GM21381 (cell line): ENCODE measurements around the gene ESAM.

Experiments
- ATAC-seq: cut with Tn5 transposase; IDR thresholded peaks from one replicate; pipeline ENCODE4 v1.9.1; 2021; ENCODE audit warnings: mild to moderate bottlenecking, moderate library complexity; ENCODE audit not compliant: unreplicated experiment

The ESAM gene

DNA sequence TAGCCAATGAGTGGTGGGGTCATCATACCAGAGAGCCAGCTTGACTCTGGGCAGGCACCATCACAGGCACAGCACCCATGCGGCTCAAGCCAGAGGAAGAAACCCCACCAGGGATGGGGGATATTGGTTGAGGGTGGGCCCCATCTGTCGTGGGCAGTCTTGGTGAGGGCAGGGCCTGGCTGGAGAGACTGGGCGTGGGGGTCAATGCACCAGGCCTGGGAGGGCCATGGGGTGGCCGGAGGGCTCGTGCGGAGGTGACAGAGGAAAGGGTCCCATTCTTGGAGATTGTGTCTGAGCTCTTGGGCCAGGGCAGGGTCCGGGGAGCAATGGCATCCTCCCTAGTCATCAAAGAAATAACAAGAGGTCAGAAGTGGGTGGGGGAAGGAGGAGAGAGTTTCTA is 8.5 kb downstream of the ESAM start:
- no peak for ATAC-seq

DNA sequence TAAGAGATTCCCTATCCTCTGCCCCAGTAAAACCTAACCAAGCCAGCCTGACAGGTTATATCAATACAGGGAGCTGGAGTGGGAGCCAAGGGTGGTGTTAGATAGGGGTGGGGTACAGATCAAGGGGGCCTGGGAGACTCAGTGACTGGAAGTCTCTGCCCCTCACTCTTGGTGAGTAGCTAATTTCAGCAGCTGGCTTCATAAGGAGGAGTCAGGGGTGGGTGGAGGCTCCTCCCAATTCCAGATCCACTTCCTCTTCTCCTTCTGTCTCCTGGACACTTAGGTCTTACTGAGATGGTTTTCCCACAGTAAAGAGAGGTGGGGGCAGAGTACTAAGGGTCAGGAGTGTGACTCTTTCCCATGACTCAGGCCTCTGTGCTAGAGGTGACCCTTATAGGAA is 8.9 kb downstream of the ESAM start:
- ATAC-seq, result no peak

DNA sequence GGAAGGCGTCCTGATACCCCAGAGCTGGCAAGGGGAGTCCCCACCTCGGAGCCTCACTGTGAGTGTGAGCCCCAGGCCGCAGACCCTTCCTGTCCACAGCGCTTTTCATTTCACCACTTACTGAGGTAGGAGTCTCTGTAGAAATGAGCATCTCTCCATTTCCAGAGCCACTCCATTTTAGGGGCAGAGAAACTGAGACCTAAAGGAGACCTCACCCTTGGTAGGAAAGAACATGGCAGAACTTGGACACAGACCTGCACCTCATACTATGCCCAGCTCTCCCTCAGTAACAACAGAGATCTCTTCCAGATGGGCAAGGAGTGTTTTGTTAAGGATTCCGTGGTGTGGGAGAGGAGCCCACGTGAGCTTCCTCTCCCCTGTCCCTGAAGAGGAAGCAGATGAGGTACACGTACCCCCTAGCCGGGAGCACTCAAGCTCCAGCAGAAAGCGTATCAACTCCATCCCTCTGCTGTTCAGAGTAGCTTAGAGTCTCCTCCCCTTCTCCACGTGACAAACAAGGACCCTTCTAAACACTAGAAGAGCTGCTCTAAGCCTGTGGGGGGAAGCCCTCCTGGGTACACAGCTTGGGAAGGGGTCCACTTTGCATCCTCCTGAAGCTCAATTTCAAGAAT is 9.5 kb downstream of the ESAM start:
- no peak for ATAC-seq

DNA sequence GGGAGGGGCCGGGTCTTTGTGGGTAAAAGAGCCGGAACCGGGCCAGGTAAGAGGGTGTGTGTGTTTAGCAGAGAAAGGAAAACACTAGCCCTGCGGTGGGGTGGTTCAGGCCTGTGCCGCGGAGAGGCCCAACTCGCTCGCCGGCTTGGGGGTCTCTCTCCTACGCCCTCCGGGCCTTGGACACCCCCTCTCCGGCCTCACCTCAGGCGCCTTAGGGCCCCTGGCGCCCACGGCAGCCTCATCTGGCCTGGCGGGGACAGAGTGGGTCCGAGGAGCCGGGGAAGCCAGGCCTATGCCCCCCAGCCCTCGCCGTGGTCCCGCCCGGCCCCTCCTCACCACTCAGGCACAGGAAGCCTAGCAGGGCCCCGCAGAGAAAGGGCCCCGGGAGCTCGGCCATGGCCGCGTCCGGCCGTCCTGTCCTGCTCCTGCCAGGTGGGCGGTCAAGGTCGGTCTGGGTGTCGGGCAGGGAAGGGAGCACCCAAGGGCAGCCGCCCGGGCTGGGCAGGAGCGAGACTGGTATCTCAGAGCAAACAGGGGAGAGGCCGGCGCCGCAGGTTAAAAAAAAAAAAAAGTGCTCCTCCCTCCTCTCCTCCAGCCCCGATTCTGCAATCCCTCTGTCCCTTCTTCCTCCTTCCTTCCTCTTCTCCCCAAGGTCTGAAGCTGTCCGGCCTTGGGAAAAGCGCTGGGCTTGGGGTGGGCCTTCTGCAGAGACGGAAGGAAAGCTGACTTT is 10.2 kb downstream of the ESAM start, which contains the start of gene VSIG2:
VSIG2 (minus strand) TSS at position 515 of the 730 bp plus-strand sequence; CDS start at position 397, 118 bp downstream.
- no peak for ATAC-seq

DNA sequence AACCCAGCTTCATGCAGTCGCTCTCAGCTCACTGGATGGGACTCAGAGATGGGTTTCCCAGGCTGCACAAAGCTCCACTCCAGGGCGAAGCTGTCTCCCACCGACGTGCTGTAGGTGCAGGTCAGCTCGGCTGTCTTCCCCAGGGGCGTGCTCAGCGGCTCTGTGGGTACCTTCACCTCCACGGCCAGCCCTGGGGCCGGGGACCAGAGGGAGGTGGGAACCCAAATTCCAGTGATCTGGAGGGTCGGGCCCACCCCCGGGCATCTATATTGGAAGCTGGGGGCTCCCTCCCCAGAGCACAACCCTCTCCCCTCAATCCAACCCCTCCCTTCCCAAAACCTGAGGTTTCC is 10.7 kb downstream of the ESAM start:
- ATAC-seq, result no peak

DNA sequence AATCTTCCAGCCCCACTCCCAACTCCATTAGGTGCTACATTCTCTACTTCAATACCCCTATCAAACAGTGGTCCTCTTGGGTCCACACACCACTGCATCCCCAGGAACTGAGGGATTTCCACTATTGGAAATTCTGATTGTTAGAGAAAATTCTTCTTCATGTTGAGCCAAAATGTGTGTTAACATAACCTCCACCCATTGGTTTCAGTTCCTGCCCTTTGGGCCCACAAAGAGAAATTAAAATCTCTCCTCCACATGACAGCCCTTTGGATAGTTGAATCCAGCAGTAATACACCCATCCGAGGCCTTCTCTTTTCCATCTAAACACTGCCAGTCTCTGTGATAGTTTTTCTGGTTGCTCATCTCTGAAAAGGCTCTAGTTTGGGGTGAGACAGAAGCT is 12.2 kb downstream of the ESAM start:
- ATAC-seq, result no peak

DNA sequence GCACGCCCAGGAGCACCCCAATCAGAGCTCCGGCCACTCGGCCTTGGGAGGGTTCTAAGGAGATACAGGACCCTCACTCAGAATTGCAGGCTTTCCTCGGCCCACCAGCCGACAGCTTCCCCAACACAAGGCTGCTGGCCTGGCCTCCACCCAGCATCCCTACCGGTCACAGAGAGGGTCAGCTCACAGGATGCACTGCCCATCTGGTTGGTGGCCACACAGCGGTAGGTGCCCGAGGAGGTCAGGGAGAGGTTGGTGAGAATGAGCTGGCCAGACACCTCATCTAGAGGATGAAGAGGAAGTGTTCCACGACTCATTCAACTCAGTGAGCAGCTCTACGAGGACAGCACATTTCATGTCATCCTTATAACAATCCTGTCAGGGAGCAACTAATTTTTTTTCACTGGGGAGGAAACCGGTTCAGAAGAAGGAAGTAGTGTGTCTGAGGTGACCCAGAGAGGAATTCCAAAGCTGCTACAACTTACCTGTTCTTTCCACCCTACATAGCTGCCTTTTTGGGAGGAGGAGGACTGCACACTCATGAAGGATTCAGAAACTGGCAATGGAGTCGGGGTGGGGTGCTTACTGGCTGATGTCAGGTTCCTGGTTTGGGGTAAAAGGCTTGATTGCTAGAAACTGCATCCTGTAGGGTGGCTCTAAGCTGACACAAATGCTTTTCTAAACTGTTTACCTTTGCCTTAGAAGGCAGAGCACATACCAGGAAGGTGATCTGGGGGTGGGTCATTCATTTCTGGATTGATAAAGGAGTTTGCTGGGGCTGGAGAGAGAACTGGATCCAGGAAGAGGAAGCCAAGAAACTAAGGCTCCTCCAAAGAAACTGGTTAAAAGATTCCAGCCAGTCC is 13.4 kb downstream of the ESAM start:
- ATAC-seq, result no peak

DNA sequence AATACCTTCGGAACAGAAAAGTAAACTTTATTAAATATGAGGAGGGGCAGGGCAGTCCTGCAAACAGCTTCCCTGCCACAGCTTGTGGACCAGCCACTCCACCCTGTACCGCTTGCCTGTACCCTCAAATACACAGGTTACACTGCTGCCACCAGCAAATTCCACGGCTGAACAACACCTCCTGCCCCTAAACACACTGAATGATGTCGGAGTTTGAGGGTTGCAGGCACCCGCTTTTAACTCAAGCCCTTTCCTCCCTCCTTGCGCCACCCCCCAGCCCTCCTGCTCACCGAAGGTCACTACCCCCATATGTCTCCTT is 14.0 kb downstream of the ESAM start:
- no peak for ATAC-seq

DNA sequence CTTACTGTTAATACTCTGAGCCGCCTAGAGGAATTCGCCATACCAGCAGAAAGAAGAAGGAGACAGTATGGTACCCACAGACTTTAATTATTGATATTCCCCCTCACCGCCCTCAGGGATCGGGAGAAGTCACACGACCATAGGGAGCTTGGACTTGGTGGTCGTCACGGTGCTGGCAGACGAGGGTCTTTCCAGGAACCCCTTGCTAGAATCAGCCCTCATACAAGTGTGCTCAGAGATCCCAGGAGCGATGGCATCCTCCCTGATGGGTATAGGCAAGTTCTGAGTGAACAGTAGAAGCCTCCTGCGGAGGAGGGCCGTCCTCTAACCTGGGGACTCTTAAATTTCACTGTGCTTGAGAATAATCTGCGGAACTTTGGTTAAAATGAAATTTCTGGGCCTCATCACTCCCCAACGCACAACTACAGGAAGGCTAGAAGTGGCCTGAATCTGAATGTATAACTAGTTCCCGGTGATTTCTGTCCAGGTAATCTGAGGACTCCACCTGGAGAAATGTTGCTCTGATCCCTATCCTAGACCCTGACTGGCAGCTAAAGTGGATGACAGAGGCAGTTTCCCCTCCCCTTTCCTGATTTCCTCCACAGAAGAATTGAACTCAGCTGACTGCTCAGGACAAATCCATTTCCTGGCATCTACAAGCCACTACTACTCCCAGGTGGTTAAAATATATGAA is 14.5 kb downstream of the ESAM start:
- no peak for ATAC-seq

DNA sequence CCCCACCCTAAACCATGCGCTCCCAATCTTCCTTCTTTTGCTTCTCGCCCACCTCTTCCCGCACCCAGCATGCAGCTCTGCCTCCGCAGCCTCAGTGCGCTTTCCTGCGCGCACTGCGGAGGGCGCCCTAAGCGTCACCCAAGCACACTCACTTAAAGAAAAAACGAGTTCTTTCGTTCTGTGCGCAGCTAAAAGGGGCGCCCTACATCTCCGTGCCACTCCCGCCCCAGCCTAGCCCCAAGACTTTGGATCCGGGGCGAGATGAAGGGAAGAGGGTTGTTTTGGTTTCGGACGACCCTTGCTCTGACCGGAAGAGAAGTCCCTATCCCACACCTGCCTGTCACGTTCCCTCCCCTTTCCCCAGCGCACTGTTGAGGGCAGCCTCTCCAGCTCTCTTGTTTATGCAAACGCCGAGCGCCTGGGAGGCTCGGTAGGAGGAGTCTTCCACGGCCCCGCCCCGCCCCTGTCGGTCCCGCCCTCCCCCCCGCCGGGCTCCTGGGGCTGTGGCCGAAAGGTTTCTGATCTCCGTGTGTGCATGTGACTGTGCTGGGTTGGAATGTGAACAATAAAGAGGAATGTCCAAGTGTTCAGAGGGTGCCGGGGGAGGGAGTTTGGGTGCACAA is 15.4 kb downstream of the ESAM start:
- ATAC-seq, result peak; percentile 92

DNA sequence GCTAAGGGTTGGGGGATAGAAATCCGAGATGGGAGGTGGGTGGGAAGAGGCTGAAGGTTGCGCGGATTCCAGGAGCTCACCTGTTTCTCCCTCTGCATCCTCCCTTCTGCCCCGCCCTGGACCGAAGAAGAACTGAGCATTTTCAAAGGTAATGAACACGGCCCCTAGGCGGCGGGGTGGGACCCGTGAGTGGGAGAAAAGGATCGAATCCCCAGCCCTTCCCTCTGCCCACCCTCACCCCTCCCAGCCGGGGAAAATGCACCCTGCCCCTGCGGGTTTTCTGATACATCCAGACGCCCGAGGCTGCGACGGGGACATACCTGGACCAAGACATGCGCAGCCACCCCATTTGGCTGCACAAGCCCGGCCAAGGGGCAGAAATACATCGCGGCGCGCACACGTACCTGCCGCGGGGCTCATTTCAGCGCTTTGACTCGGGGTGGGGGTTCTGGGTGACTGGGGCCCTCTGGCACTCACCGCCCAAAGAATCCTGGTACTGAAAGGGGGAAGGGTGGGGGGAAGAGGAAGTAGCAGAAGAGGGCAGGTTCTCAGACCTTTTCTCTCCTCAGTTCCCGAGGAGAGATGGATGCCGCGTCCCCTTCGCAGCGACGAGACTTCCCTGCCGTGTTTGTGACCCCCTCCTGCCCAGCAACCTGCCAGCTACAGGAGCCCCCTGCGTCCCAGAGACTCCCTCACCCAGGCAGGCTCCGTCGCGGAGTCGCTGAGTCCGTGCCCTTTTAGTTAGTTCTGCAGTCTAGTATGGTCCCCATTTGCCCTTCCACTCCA is 16.1 kb downstream of the ESAM start:
- peak; percentile 17 for ATAC-seq

DNA sequence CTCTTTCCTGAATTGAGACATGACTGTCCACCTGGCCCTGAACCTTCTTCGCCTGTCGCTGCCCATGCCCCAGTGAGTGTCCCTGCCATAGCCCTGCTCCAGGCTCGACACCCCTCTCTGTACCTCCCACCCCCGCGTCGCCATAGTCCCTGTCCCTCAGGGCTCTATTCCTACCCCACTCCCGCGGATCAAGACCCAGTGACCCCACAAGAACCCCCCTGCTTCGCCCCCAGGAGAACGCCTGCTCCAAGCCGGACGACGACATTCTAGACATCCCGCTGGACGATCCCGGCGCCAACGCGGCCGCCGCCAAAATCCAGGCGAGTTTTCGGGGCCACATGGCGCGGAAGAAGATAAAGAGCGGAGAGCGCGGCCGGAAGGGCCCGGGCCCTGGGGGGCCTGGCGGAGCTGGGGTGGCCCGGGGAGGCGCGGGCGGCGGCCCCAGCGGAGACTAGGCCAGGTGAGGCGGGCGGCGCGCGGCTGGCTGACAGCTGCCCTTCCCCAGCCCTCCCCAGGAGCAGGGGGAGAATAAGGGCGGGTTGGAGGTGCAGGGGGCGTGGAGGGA is 16.7 kb downstream of the ESAM start:
- no peak for ATAC-seq

DNA sequence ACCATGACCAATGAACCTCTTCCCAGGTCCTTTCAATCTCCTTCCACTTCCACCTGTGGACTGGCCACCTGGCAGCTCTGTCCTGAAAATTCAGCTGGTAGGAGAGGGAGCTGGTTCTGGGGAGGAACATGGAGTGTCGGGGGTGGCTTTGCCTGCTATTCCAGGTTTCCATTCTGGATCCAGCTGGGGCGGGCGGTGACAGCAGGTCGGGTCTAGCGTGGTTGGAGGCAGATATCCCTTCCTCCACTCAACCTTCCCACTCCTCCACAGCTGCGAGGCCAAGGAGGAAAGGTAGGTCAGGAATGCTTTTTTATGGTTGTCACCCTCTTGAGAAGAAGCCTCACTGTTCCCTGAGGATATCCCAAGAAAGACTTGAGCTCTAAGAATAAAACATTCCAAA is 19.0 kb downstream of the ESAM start:
- no peak for ATAC-seq

DNA sequence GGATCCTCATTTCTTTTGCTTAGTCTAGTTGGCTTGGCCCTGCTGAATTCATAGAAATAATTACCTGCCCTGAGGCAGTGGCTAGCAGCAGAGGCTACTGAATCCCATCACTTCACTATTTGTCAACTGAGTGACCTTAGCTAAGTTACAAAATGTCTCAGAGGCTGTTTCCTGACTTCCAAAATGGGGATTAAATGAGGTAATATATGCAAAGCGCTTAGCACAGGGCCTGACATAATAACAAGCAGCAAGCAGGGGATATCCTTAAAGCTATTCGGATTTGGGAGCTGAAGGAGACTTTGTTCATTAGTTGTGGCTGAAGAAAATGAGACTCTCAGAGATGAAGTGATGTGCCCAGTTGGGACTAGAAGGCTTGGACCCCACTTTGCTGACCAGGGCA is 19.5 kb downstream of the ESAM start:
- ATAC-seq, result no peak

DNA sequence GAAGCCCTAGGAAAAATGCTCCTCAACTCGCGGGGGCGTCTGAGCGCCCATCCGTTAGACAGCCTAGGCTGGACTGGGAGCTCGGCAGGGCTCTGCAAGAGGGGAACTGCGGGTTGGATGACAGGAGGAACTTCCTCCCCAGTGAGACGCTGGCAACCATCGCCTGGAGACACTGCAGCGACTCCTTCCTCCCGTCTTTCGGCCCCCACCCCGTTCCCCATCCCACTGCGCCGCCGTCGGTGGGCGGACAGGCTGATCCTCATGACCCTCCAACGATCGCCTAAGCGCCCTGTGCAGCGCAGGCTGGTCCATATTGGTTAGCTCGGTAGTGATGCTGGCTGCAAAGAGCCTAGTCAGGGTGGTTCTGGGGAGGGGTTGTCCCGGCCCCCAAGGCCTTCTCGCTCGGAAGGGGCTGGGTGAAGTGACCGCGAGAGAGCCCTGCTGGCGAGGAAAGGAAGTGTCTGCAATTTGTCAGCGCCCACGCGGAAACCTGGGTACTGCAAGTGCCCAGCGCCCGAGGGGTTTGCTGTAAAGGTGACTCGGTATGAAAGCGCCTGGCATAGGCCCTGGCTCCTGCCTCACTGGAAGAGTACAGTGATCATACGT is 21.7 kb downstream of the ESAM start:
- ATAC-seq, result peak; percentile 38

DNA sequence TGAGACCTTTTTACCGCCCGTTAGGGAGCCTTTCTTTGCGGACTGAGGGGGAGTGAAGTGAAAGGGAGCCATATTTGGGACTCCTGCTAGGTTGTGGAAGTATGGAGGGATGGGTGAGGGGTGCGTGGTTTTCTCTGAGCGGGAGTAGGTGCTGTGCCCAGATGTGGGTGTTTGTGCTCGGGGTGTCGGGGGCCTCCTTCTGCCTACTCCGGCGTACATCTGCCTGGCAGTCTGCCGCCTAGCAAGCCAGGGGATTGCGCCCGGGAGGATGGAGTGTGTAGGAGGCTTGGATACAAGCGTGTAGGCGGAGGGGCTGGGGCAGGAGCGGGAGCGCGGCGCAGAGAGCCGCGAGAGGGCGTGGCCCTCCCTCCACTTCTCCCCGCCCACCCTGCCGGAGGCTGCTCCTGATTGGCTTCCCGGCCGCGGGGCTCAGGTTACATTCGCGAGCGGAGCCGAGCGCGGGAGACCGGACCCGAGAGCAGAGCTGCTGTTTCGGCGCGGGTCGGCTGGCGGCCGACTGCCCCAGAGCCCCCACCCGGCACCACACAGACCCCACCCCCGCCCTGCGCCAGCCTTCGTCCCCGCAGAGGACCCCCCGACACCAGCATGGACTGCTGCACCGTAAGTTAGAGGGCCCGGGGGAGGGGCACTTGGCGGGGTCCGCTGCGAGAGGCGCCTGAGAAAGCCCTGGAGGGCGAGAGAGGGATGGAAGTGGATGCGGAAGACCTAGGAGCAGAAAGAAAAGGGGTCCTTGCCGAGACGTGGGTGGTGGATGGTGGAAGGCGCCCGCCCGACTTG is 22.4 kb downstream of the ESAM start, which contains the start of gene NRGN:
NRGN (plus strand) TSS at position 464 of the 798 bp plus-strand sequence; CDS start at position 607, 143 bp downstream.
- ATAC-seq, result peak; percentile 97

DNA sequence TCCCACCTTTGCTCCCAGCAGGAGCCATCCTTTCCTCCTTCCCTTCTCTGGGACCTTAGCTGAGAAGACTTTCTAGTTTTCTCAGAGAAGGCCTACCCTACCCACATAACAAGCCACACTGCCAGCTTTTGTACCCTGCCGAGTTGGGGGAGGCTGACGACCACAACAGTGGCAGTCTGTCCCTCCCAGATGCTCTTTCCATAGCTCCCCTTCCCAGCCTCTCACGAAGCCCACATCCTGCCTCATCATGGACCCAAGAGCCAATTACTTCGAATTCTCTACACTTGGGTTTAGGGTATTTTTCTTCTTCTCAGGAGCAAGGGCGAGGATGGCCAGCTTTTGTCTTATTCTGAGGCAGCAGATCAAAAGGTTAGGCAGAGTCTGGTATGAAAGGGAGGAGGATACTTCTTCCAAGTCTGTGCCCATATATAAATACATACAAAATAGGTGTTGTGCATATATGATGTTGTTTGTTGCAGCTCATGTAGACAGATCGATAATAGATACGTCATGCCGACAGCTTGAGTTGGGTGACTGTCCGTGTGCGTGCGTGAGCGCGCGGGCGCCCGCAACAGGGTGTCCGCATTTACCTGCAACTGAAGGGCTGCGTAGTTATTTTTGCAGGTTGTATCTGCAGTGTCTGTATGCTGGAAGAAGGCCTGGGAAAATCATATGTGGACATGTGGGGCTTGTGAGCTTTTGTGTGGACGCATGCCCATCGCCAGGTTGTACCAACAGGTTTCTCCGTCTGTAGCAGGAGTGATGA is 23.2 kb downstream of the ESAM start:
- ATAC-seq, result no peak
